Measurements from ENCODE around the gene ANKRD16.
"Not testable (repeated sequence)": the region's sequence is repeated elsewhere in the genome, so short reads cannot be mapped to it uniquely, and the experiment has no call there.

ANKRD16 gene

DNA sequence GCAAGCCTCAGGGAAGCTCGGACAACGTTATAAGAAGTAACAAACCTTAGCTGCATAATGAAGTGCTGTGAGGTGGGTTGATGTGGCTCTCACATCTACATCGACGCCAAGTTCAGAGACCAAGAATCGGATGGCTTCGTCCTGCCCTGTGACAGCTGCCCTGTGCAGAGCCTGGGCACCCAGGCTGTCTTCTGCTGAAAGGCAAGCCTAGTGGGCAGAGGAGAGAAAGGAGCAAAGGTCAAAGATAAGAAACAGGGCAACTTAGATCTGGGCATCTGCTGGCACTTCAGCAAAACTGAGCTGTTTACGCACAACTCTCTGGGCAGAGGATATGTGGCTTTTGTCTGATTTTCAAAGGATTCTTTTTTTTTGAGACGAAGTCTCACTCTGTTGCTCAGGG, 6.7 kb downstream of the ANKRD16 start:
- no peak for DNase-seq (ENCODE audit: extremely low read depth in 1 of 2, low read depth in 1 of 2)

DNA sequence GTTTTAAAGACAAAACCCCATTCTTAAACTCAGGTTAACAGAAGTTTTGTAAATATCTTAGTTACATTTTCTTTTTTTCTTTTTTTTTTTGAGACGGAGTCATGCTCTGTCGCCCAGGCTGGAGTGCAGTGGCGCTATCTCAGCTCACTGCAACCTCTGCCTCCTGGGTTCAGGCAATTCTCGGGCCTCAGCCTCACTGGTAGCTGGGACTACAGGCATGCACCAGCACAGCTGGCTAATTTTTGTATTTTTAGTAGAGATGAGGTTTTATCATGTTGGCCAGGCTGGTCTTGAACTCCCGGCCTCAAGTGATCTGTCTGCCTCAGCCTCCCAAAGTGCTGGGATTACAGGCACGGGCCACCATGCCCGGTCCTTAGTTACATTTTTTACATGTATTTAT, 12.7 kb downstream of the ANKRD16 start:
- not testable (repeated sequence) for DNase-seq (ENCODE audit: extremely low read depth in 1 of 2, low read depth in 1 of 2)

DNA sequence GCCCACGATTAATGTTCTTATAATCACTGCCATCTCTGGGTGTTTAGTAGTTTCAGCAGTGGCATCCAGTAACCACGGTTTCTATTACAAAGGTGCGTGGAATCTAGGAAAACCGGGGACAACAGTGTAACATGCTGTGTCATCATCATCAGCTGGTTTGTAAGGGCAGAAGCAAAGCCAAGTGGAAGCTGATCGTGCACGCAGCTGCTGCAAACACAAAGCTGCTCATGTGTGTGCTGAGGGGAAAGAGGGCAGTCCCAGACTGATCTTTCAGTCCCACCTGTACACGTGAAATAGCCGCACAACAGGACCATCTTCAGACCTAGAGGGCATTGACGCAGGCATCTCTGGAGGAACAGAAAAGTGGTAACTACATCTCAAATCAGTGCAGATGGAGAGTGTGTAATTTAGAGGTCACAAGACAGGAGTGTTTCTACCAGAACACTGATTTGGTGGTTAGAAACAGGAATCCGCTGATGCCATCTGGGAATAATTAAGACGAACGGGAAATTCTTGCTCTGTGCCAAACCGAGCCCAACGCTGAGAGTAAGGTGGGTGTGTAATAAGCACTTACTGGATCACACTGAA, 13.4 kb downstream of the ANKRD16 start:
- no peak for DNase-seq (ENCODE audit: extremely low read depth in 1 of 2, low read depth in 1 of 2)

DNA sequence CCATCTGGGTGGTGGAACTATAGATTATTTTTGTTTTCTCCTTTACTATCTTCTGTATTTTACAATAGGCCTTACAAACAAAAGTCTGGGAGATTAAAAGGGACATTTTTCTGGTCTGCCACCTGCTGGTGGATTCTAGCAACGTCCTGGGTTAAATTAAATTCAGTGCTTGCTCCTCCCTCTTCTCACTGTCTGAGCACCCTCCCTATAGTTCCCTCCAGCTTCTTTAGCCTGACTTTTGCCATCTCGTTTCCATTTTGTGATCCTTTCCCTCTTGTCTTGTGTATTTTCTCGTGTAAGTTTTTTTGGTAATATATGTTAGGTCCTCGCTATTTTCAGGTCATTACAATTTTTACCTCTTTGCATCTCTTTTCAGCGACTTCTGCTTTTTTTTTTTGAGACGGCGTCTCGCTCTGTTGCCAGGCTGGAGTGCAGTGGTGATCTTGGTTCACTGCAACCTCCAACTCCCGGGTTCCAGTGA, 16.1 kb downstream of the ANKRD16 start:
- no peak for DNase-seq (ENCODE audit: extremely low read depth in 1 of 2, low read depth in 1 of 2)

DNA sequence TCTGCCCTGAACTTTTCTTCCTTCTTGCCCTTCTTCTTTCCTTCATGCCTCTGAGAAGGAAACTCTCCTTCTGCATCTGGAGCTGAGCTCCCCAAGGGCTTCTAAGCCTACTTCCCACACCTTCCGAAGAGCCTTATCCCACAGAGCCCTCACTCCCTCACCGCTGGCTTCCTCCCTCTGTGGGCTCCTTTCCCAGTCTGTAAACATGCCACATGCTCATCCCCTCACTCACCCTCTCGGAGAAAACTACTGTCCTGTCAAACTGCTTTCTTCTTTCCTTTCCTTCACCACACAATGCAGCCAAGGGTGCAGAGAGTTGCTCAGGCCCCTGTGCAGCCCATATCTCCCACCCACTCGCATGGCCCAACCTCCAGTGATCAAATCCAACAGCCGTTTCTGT, 18.1 kb downstream of the ANKRD16 start:
- no peak for DNase-seq (ENCODE audit: extremely low read depth in 1 of 2, low read depth in 1 of 2)

DNA sequence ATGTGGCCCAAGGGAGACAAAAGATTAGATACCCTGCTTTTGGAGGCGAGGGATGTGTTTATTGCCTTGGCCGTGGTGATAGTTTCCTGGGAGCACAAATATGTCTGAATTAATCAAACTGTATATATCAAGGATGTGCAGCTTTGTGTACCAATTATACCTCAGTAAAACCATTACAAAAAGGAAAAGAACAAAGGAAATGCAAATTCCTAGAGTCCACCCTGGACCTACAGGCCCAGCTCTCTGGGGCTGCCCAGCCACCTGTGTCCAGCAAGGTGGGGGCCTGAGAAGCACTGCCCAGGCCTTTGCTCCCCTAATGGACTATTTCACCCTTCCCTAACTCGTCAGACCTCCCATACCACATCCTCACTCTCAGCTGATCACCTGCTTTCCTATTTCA, 20.5 kb downstream of the ANKRD16 start:
- no peak for DNase-seq (ENCODE audit: extremely low read depth in 1 of 2, low read depth in 1 of 2)

DNA sequence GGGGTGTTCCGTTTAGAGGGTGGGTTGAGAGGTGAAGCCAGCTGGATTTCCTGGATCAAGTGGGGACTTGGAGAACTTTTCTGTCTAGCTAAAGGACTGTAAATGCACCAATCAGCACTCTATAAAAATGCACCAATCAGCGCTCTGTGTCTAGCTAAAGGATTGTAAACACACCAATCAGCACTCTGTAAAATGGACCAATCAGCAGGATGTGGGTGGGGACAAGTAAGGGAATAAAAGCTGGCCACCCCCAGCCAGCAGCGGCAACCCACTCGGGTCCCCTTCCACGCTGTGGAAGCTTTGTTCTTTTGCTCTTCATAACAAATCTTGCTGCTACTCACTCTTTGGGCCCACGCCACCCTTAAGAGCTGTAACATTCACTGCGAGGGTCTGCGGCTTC, 21.3 kb downstream of the ANKRD16 start:
- DNase-seq (ENCODE audit: extremely low read depth in 1 of 2, low read depth in 1 of 2), result not testable (repeated sequence)

DNA sequence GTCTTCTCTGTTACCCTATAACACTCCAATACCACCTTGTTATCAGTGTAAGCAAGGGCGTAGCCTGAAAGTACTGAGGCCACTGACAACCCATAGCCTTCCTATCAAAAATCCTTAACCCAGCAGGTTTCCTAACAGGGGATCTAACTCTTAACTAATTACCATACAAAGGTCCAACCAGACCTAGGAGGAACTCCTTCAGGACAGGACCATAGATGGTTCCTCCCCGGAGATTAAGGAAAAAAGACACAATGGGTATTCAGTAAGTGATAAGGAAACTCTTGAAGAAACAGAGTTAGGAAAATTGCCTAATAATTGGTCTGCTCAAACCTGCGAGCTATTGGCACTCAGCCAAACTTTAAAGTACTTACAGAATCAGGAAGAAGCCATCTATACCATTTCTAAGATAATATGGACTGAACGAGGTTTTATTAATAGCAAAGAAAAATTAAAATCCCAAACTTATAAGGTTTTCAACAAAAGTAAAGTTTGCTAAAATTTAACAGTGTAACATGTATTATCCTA, 22.5 kb downstream of the ANKRD16 start:
- not testable (repeated sequence) for DNase-seq (ENCODE audit: extremely low read depth in 1 of 2, low read depth in 1 of 2)

DNA sequence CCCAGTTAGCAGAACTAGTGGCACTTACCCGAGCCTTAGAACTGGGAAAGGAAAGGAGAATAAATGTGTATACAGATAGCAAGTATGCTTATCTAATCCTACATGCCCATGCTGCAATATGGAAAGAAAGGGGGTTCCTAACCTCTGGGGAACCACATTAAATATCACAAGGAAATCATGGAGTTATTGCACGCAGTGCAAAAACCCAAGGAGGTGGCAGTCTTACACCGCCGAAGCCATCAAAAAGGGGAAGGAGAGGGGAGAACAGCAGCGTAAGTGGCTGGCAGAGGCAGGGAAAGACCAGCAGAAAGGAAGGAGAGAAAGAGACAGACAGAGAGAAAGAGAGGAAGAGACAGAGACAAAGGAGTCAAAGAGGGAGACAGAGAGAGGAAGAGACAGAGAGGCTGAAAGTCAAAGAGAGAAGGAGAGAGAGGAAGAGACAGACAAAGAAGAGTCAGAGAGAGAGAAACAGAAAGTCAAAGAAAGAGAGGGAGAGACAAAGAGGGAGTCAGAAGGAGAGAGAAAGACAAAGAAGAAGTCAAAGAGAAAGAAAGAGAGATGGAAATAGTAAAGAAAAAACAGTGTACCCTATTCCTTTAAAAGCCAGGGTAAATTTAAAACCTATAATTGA, 23.1 kb downstream of the ANKRD16 start:
- not testable (repeated sequence) for DNase-seq (ENCODE audit: extremely low read depth in 1 of 2, low read depth in 1 of 2)

DNA sequence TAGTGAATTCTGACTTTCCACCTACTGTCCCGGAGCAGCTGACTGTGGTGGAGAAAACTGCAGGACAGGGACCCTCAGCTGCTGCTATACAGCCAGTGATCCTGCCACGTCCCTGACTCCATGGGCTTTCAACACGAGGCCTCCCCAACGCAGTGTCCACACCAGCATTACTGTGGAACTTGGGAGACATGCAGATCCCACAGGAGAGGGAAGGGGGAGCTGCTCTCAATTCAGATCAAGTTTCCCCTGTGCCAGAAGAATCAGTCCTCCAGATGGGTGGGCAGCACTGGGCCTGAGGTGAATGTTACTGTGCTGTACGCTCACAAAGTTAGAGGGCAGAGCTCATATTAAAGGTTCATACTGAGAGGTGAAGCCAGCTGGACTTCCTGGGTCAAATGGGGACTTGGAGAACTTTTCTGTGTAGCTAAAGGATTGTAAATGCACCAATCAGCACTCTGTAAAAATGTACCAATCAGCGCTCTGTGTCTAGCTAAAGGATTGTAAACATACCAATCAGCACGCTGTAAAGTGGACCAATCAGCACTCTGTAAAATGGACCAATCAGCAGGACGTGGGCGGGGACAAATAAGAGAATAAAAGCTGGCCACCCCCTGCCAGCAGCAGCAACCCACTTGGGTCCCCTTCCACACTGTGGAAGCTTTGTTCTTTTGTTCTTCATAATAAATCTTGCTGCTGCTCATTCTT, 26.6 kb downstream of the ANKRD16 start:
- DNase-seq (ENCODE audit: extremely low read depth in 1 of 2, low read depth in 1 of 2), result not testable (repeated sequence)

DNA sequence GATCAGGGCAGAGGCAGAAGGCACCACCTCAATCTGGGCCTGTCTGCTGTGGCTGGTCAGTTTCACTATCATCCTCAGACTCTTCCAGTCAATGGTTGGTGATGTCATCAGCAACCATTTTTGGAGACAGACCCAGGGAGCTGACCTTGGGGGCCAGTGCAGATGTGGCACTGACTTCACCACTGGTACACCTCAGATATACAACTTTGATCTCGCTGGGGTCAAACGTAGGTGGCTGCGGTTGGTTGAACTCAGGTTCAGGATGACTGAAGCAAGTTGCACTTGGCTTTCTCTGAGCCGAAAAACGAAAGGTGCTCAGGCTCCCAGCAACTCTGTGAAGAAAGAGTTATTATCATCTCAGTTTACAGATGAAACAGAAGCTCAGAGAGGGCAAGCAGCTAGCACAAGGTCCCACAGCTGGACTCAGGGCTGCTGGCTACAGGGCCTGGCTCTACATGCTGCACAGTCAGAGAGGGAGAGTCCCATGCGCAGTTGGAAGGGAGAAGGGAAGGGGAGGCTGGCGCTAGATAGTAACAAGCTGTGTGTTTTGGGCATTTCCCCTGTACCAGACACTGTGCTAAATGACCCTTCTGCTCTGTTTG, 27.2 kb downstream of the ANKRD16 start:
- peak in 1 of 2 donors; percentile 32 for DNase-seq (ENCODE audit: extremely low read depth in 1 of 2, low read depth in 1 of 2)

DNA sequence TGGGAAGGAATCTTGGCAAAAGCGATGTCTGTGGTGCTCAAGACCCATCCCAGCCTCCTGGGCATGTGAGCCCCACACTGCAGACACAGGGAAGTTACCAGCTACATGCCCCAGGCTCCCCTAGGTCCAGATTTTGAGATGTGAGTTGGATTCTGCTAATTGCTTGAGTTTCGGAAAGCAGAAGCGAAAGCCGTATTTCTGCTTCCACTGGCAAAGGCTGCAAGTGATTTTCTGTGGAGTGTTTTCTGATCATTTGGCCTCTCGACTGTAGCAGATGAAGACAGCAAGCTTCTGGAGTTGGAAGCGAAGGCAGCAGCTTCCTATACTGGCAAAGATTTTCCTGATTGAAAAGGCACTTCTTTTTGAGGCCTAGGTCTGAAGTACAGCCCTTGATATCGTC, 29.6 kb downstream of the ANKRD16 start:
- DNase-seq (ENCODE audit: extremely low read depth in 1 of 2, low read depth in 1 of 2), result no peak

DNA sequence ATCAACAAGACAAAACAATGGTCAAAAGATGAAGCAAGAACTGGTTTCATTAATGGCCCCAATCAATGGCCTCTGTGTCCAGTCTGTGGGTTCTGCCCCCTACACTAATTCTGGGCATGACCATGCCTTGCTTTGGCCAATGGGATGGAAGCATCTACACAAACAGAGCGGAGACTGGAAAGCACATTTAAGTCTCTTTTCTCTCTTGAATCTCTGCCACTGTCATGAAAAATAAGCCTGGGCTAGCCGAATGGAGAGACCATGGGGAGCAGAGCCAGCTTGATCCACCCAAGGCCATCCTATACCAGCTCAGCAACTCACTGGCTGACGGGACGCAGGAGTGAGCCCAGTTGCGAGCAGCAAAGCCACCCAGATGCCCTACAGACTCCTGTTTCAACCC, 30.9 kb downstream of the ANKRD16 start:
- no peak for DNase-seq (ENCODE audit: extremely low read depth in 1 of 2, low read depth in 1 of 2)

DNA sequence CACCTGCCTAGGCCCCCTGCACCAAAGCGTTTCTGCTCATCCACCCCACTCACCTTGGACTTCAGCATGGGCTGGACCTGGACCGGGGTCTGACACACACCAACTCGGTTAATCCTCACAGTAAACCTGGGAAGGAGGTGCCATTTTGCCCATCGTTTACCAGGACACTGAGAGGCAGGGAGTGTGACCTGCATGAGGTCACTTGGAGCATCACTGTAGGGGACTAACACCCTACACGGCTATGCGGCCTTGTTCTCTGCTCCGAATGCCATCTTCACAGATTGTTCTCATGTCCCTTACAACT, 33.0 kb downstream of the ANKRD16 start:
- DNase-seq (ENCODE audit: extremely low read depth in 1 of 2, low read depth in 1 of 2), result no peak

DNA sequence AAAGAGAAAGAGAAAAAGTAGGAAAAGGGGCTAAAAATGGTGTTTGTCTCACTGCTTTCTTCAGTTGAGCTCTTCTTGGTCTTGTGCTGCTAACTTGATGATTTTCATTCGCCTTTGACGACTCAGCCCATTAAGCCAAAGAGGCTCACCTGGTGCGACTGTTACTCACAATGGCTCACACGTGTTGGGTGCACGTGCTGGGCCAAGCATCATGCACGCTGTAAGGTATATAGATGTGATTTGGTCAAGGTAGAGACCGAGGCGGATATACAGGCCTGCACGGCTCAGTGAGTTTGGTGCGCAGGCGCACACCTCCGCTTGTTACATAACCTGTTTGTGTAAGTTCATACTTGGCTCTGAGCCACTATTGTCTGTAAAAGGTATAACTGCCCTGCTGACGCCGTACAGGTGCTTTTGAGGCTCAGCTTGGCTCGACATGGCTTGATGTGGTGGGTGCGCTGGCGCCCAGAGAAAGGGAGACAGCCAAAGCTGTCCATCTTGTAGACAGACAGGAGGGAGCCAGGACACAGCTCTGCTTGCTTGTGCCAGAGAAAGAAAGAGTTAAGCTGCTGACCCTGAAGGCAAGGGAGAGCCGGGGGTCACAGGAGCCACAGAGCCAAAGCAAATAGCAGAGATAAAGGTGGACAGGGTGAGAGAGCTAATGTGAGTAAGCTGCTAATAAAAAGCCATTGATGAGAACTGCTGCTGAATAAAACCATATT, 33.6 kb downstream of the ANKRD16 start:
- DNase-seq (ENCODE audit: extremely low read depth in 1 of 2, low read depth in 1 of 2), result no peak

DNA sequence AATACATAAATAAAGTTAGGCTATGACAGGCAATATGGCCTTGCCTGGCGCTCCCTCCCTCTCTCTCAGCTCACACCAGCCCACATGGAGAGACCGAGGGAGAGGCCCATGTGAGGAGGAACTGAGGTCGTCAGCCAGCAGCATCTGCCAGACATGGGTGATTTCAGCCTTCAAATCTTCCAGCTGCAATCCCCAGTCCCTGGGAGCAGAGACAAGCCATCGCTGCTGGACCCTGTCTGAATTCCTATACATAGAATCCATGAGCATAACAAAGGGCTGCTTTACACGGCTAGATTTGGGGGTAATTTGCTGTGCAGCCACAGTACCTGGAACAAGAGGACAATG, 35.6 kb downstream of the ANKRD16 start:
- DNase-seq (ENCODE audit: extremely low read depth in 1 of 2, low read depth in 1 of 2), result no peak

DNA sequence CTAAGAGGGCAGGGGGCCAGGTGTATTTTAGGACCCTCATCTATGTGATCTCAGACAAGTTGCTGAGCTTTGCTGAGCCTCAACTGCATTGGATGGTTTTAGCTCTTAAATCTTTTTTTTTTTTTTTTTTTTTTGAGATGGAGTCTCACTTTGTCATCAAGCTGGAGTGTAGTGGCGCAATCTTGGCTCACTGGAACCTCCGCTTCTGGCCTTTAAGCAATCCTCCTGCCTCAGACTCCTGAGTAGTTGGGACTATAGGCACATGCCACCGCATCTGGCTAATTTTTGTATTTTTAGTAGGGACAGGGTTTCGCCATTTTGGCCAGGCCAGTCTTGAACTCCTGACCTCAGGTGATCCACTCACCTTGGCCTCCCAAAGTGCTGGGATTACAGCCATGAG, 43.0 kb downstream of the ANKRD16 start:
- not testable (repeated sequence) for DNase-seq (ENCODE audit: extremely low read depth in 1 of 2, low read depth in 1 of 2)

DNA sequence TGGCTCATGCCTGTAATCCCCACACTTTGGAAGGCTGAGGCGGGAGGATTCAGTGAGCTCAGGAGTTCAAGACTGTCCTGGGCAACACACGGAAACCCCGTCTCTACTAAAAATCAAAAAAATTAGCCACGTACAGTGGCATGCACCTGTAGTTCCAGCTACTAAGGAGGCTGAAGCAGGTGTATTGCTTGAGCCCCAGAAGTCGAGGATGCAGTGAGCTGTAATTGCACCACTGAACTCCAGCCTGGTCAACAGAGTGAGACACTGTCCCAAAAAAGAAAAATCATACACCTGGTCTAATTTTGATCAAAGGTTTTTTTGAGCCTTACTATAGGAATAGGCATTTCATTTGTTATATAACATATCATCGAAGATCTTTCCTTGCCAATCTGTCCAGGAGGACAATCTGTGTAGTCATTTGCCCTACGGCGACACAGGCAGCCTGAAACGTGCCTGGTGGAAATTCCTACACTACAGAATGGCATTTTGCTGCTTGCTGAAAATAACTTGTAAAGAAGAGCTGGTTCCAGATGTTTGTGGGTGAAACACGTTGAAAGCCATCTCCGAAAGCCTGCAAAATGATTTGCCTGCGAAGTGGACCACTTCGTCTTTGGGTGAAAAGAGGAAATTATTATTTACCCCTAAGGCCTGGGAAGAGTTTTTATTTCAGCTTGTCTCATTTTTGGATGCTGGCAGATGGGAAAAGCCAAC, 45.2 kb downstream of the ANKRD16 start:
- DNase-seq (ENCODE audit: extremely low read depth in 1 of 2, low read depth in 1 of 2), result no peak

DNA sequence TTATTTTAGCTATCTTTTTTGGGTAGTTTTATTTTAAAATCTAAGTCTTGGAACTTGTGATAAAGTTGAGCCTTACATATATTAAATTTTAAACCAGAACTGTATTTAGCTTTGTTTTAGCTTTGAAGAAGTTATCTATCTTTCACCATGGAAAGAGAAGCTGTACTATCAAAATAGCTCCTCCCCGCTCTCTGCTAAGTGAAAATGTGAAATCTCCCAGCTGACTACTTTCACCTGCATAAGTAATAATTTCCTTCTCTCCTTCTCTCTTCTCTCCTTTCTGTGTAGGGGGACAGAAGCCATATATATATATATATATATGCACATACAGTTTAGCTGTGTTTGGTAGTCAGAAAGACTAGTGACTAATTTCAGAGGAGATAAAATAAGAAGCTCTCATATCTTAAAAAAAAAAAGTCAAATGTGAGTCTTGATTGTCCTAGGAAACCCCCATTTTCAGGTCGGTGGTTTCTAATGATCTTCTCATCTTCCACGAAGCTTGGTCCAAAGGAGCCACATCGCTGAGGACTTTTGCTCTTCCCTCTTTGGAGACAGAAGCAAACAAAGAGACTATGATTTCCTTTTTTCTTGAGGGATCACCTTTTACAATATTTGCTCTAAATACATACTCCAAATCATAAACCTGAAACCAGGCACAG, 45.9 kb downstream of the ANKRD16 start:
- no peak for DNase-seq (ENCODE audit: extremely low read depth in 1 of 2, low read depth in 1 of 2)

DNA sequence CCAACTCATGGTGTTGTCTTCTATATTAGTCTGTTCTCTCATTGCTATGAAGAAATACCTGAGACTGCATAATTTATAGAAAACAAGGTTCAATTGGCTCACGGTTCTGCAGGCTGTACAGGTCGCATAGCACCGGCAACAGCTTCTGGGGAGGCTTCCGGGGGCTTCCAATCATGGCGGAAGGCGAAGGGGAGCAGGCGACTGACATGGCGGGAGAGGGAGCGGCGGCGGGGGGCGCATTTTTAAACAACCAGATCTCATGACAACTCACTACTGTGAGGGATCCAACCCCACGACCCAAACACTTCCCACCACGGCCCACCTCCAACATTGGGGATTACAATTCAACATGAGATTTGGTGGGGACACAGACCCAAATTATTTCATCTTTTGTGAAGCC, 47.7 kb downstream of the ANKRD16 start:
- no peak for DNase-seq (ENCODE audit: extremely low read depth in 1 of 2, low read depth in 1 of 2)

Data from stimulated activated CD8-positive, alpha-beta memory T cell treated with anti-CD3 and anti-CD28 coated beads, Interleukin-7, amount 100 ng/mL, for 48 hours (primary cell).